ENCODE measurements around the gene CAMTA1.

CAMTA1 gene

GRCh38 chr1:7670334-7671145 lies 885.3 kb downstream of the CAMTA1 start:
- peaks cover 0 to 64% (median 52%) of the 10 kb centered on the region in 10 experiments; a peak in 17 of 20 replicates for H3K4me1 ChIP-seq
- TF ChIP-seq Cebpa-rat (IDR thresholded peaks at IDR 0.05), result no peak
- no peaks in the 10 kb centered on the region for H4K20me1 ChIP-seq
- no peak overlapping the region for H3K27ac ChIP-seq
- H3K9ac ChIP-seq, result peak overlapping the region in 5 of 11 experiments; percentile 0 to 30 (median 20); a peak in 4 of 22 replicates
- H3K4me3 ChIP-seq, result no peak overlapping the region
- no peaks in the 10 kb centered on the region for H3K36me3 ChIP-seq
- H3K4me2 ChIP-seq, result peak overlapping the region in 9 of 11 experiments; percentile 46 to 70 (median 61); a peak in 15 of 22 replicates
- H3K9me3 ChIP-seq (replicated peaks in 1 of 11), result no peaks in the 10 kb centered on the region
- H3K27me3 ChIP-seq, result no peaks in the 10 kb centered on the region

DNA sequence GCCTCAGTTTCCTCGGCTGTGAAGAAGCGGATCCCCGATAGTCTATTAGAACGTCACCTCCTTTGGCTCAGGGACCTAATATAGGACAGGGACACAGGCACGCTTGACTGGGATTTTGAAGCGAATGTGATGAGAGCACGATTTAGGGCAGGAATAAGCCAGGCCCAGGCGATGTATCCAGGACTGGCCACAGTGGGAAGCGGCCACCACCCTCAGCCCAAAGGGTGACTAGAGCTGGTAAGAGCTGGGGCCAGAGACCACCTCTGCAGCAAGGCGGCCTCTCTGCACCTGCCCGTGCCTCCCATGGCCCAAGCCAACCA lies 885.9 kb downstream of the CAMTA1 start:
- Histone ChIP-seq H3K9me3 (replicated peaks in 1 of 11) (no peaks in the 10 kb centered on the region), H3K9ac (peak overlapping the region in 1 of 11 experiments; percentile 30; a peak in 1 of 22 replicates), H3K27ac (no peak overlapping the region), H4K20me1 (no peaks in the 10 kb centered on the region), H3K4me2 (peak overlapping the region in 4 of 11 experiments; percentile 60 to 70 (median 65); a peak in 1 of 22 replicates), H3K27me3 (no peaks in the 10 kb centered on the region), H3K36me3 (no peaks in the 10 kb centered on the region), H3K4me1 (peaks cover 0 to 59% (median 46%) of the 10 kb centered on the region in 10 experiments; a peak in 17 of 20 replicates), H3K4me3 (no peak overlapping the region)
- TF ChIP-seq Cebpa-rat (IDR thresholded peaks at IDR 0.05), result no peak

DNA sequence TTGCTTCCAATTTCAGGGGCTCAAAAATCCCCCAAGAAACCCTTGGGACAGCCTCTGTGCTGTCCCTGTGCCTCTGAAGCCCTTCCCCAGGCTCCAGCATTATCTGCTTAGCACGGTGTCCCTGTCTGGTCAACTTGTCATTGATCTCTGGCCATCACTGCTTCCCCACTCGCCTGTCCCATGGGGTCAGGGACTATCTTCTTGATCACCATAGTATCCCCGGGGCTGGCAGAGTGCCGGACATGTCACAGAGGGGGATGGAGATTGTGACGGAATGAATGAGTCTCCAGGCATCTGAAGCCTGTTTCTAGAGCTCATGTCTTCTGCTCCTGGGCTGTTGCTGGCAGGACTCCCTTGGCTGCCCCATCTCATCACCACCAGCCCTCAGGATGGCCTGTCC lies 886.4 kb downstream of the CAMTA1 start:
- no peaks in the 10 kb centered on the region for H3K27me3 ChIP-seq
- no peak overlapping the region for H3K27ac ChIP-seq

GRCh38 chr1:7672864-7673263 lies 887.6 kb downstream of the CAMTA1 start:
- Histone ChIP-seq H3K27ac (no peak overlapping the region), H3K9me3 (replicated peaks in 1 of 11) (no peaks in the 10 kb centered on the region), H3K4me1 (peaks cover 0 to 44% (median 32%) of the 10 kb centered on the region in 10 experiments; a peak in 16 of 20 replicates), H3K4me2 (peak overlapping the region in 9 of 11 experiments; percentile 9 to 60 (median 57); a peak in 15 of 22 replicates), H3K9ac (no peak overlapping the region), H3K4me3 (no peak overlapping the region), H3K27me3 (no peaks in the 10 kb centered on the region), H4K20me1 (no peaks in the 10 kb centered on the region), H3K36me3 (no peaks in the 10 kb centered on the region)
- TF ChIP-seq Cebpa-rat (IDR thresholded peaks at IDR 0.05), result no peak

More for the DNA sequence above, 886.4 kb downstream of the CAMTA1 start:
- Histone ChIP-seq H4K20me1 (no peaks in the 10 kb centered on the region), H3K36me3 (no peaks in the 10 kb centered on the region), H3K9ac (peak overlapping the region in 1 of 11 experiments; percentile 18; a peak in 1 of 22 replicates), H3K9me3 (replicated peaks in 1 of 11) (no peaks in the 10 kb centered on the region), H3K4me1 (peaks cover 0 to 53% (median 41%) of the 10 kb centered on the region in 10 experiments; a peak in 16 of 20 replicates), H3K4me3 (no peak overlapping the region), H3K4me2 (peak overlapping the region in 9 of 11 experiments; percentile 29 to 60 (median 49); a peak in 14 of 22 replicates)
- TF ChIP-seq Cebpa-rat (IDR thresholded peaks at IDR 0.05), result no peak

DNA sequence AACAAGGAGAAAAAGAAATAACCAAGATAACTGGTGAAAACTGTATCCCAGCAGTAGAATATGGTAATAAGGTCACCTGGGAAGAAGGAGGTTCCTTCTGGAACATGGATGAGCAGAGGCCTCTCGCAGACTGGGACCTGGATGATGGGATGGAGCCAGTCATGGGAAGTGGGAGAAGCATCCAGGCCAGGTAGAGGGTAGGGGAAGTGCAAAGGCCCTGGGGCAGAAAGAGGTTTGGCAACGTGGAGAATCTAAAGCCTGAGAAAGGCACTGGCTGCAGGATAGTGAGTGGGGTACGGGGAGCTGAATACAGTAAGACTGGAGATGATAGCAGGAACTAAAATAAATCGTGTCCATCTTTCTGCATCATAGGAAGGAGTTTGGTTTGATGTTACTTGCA lies 889.7 kb downstream of the CAMTA1 start:
- peaks cover 0 to 10% (median 0%) of the 10 kb centered on the region in 11 experiments; a peak in 2 of 22 replicates for H3K27me3 ChIP-seq
- no peak overlapping the region for H3K4me3 ChIP-seq

DNA sequence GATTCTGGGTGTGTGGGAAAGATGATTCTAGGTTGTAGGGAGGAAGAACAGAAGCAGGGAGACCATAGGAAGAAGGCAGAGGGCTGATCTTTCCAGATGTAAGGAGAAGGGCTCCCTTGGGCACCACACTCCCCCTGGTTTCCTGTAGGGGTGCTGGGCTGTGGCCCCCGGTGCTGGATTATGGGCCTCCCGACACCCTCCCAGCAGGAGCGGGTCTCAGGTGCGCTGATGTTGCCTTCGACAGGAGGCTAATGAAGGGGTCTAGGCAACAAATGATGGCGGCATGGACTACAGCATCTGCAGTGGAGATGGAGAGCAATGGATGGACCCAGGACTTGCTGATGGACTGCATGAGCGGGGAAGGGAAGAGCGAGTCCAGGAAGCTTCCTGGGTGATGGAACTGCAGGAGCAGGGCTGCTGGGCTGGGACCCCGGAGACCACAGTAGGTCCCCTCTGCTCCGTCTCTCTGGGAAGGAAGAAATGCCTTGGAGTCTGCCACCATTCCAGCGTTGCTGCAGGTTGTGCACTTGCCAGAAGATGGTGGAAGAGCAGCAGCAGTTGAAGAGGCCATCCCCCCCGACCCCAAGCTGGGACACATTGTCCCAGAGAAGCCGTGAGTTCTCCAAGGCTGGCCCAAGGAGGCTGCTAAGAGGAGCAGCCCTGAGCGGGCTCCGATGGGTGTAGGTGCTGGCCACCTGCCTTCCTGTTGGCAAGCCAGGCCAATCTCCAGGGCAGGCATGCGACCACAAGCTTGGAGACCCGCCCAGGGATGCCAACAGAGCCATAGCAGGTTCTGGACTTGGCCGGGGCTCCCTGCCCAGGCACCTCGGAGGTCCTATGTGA lies 890.4 kb downstream of the CAMTA1 start:
- Histone ChIP-seq H3K4me1 (peaks cover 9 to 52% (median 43%) of the 10 kb centered on the region in 10 experiments), H3K36me3 (no peaks in the 10 kb centered on the region), H3K9me3 (replicated peaks in 1 of 11) (no peaks in the 10 kb centered on the region), H3K4me3 (no peak overlapping the region), H3K27me3 (peaks cover 0 to 10% (median 0%) of the 10 kb centered on the region in 11 experiments; a peak in 2 of 22 replicates), H4K20me1 (no peaks in the 10 kb centered on the region), H3K27ac (no peak overlapping the region), H3K9ac (no peak overlapping the region), H3K4me2 (no peak overlapping the region)
- TF ChIP-seq Cebpa-rat (IDR thresholded peaks at IDR 0.05), result no peak

More for the DNA sequence above, 889.7 kb downstream of the CAMTA1 start:
- Histone ChIP-seq H3K9me3 (replicated peaks in 1 of 11) (no peaks in the 10 kb centered on the region), H4K20me1 (no peaks in the 10 kb centered on the region), H3K4me2 (no peak overlapping the region), H3K4me1 (peaks cover 9 to 58% (median 48%) of the 10 kb centered on the region in 10 experiments), H3K27ac (no peak overlapping the region), H3K36me3 (no peaks in the 10 kb centered on the region), H3K9ac (no peak overlapping the region)
- TF ChIP-seq Cebpa-rat (IDR thresholded peaks at IDR 0.05), result no peak

DNA sequence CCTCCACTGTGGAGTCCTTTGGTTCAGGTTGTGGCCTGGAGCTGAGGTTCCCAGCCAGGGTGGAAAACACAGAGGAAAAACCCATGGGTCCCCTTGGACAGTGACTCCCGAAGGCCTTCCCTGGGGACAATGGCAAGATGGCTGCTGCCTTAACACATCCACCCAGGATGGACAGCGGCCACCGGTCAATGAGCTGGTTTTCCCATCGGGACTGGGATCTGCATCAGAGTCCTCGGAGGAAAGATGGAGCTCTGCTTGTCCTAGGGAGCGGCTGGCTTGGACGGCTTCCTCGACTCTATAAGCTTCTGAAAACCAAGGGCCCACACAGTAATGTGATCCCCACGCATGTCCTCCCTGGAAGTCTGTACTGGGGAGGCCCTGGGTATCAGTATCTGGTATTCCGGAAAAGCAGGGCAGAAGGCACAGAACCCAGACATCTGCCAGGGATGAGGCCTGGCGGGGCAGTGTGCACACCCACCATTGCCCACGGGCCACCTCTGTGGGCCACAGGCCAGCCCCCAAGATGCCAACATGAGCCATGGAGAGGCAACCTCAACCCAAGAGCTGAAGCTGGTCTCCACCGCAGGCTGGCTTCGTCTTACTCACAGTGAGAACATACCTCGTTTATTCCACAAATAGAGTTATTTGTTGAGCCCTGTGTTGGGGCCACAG lies 891.2 kb downstream of the CAMTA1 start:
- Histone ChIP-seq H3K9ac (no peak overlapping the region), H3K4me2 (no peak overlapping the region), H3K27me3 (peaks cover 0 to 10% (median 0%) of the 10 kb centered on the region in 11 experiments; a peak in 2 of 22 replicates), H4K20me1 (no peaks in the 10 kb centered on the region), H3K27ac (no peak overlapping the region), H3K36me3 (no peaks in the 10 kb centered on the region), H3K4me3 (no peak overlapping the region), H3K9me3 (replicated peaks in 1 of 11) (no peaks in the 10 kb centered on the region), H3K4me1 (peaks cover 9 to 52% (median 48%) of the 10 kb centered on the region in 10 experiments)
- no peak for TF ChIP-seq Cebpa-rat (IDR thresholded peaks at IDR 0.05)

- Histone ChIP-seq H3K9me3 (replicated peaks in 1 of 11) (no peaks in the 10 kb centered on the region), H3K36me3 (no peaks in the 10 kb centered on the region), H3K4me3 (no peak overlapping the region), H3K27me3 (peaks cover 0 to 10% (median 0%) of the 10 kb centered on the region in 11 experiments; a peak in 2 of 22 replicates), H4K20me1 (no peaks in the 10 kb centered on the region), H3K9ac (no peak overlapping the region), H3K4me1 (peaks cover 9 to 53% (median 49%) of the 10 kb centered on the region in 10 experiments), H3K4me2 (no peak overlapping the region; a peak in 1 of 22 replicates), H3K27ac (no peak overlapping the region)
- TF ChIP-seq Cebpa-rat (IDR thresholded peaks at IDR 0.05), result no peak
These were observed 891.9 kb downstream of the CAMTA1 start for GRCh38 chr1:7677111-7677510.

Data from BLaER1 treated with 17β-estradiol and CSF1 and Interleukin-3, amounts not matched to agents 10 nM and 100 nM (cell line).